HK-2 (cell line): ENCODE results near the gene MRPL32.
"Not testable (repeated sequence)": the region's sequence is repeated elsewhere in the genome, so short reads cannot be mapped to it uniquely, and the experiment has no call there.

Experiments used
- DNase-seq: peaks from one replicate; pipeline ENCODE4 v3.0.0-alpha.2; 2018; ENCODE audit not compliant: unreplicated experiment

MRPL32 gene

DNA sequence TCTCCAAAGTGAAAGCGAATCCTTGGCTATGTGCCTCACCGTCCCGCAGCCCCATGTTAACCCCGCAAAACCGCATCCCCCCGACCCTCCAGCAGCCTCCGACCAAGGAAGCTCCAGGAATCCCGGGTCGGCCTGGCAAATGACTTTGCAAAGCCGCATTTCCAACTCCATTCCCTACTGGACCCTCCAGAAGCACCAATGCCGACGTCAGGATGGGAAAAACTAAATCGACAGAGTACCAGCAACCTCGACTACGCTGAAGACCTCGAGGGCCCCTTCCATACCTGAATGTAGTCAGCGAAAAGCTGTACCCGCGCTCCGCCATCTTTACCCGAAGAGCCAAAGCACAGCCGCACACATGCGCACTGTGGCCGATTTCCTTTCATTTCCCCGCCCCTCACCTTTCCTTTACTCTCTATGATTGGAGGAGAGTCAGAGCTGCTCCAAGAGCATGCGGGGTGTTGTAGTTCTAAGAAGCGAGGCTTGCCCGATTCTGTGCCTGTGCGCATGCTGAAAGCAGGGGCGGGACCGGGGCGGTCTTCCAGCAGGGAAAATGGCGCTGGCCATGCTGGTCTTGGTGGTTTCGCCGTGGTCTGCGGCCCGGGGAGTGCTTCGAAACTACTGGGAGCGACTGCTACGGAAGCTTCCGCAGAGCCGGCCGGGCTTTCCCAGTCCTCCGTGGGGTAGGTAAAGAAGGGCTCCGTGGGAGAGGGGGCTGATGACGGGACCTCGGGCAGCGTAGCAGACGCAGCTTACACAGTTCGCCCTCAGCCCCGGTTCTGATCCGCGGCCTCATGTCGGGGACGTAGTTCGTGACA, at the start of gene MRPL32, which contains the start of gene PSMA2:
MRPL32 (plus strand) TSS at position 543 of the 818 bp plus-strand sequence; CDS start at position 554, 11 bp downstream.
PSMA2 (minus strand) TSS at position 341 of the 818 bp plus-strand sequence; CDS start at position 325, 16 bp downstream.
- peak; percentile 94 for DNase-seq

DNA sequence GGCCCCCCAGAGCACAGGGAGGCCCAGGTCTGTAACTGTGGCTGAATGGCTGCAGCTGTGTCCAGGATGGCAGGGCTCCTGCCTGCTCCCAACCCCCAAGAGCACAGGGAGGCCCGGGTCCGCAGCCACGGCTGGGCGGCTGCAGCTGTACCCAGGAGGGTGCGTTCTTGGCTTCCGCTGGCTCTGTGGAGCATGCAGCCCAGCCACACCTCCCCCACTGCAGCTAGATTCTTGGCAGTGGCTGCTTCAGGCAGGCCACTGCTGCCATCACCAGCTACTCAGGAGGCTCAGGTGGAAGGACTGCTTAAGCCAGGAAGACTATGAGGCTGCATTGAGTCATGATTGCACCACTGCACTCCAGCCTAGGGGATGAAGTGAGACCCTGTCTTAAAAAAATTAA, 48.2 kb upstream of the MRPL32 start:
- peak; percentile 65 for DNase-seq

DNA sequence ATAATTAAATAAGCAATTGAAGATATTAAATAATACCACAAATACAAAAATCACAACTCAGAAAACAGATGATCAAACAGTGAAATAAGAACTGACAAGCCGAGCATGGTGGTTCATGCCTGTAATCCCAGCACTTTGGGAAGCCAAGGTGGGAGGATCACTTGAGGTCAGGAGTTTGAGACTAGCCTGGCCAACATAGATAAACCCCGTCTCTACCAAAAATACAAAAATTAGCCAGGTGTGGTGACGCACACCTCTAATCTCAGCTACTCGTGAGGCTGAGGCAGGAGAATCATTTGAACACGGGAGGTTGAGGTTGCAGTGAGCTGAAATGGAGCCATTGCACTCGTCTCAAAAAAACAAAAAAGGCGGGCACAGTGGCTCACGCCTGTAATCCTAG, 47.0 kb upstream of the MRPL32 start:
- DNase-seq: not testable (repeated sequence)

DNA sequence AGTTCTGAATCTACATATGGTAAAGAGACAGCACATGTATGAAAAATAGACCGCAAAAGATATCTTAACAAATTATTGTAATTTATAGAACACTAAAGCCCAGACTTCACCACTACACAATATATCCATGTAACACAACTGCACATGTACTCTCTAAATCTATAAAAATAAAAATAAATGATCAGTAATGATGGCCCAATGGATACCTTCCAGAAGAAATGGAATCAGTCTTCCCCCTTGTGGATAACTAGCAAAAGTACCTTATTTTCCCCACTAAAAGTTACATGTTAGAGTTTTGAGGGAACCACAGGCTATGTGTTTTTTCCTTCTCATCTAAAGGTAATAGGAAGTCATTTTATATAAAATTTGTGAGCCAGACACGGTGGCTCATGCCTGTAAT, 46.0 kb upstream of the MRPL32 start:
- no peak for DNase-seq

DNA sequence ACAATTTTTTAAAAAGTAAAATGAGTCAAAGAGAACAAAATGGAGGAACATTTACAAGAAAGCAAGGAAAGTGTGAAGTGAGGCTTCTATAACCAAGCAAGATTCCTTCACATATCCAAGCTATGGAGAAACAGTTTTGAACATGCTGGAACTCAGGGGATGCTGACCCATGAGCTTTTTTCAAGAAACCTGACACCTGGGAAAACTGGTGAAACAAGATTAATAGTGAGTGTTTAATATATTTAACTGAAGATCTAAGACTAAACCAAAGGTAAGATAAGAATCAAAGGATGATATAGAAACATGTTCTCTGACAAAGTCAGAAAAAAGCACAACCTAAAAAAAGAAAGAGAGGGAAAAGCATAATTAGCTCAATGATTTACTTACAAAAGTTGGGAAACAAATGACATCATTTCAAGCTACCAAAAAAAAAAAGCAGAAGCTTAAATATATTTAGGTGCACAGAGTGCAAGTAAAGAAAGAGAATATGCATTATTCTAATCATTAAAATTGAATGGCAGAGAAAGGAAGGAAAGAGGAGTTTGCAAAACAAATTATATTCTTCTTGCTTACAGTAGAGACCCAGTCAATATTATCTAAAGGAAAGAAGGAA, 45.2 kb upstream of the MRPL32 start:
- DNase-seq: no peak

DNA sequence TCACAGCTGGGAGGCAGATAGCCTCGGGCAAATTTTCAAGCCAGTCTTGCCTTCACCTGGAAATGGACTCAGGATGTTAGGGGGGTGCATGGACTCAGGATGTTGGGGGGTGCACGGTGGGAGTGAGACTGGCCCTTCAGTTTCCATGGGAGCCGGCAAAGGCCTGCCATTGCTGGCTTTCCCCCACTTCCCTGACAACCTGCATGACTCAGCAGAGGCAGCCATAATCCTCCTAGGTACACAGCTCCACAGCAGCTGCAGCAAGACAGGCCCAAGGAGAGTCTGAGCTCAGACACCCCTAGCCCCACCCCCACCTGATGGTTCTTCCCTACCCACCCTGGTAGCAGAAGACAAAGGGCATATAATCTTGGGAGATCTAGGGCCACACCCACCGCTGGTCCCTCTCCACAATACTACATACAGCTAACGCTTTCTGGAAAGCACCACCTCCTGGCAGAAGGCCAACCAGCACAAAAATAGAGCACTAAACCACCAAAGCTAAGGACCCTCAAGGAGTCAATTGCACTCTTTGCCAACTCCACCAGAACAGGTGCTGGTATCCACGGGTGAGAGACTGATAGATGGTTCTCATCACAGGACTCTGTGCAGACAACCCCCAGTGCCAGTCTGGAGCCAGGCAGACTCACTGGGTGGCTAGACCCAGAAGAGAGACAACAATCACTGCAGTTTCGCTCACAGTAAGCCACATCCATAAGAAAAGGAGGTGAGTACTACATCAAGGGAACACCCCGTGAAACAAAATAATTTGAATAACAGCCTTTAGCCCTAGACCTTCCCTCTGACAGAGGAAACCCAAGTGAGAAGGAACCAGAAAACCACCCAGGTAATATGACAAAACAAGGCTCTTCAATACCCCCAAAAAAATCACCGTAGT, 38.6 kb upstream of the MRPL32 start:
- no peak for DNase-seq

DNA sequence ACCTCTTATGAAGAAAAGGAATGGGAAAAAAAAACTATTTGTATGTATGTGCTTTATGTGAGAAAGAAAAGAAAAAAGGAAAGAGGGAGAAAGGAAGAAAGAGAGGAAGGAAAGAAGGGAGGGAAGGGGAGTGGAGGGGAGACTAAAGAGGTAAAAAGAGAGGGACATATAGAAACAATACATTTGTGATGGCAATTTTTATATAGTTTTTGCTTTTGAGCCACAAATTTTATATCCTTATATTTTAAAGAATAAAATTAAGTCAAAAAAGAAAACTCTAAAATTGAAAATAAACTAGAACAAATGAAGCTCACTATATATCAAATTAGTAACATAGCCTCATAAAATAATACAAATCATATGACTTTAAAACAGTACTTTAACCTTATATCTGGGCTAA, 31.3 kb upstream of the MRPL32 start:
- no peak for DNase-seq

DNA sequence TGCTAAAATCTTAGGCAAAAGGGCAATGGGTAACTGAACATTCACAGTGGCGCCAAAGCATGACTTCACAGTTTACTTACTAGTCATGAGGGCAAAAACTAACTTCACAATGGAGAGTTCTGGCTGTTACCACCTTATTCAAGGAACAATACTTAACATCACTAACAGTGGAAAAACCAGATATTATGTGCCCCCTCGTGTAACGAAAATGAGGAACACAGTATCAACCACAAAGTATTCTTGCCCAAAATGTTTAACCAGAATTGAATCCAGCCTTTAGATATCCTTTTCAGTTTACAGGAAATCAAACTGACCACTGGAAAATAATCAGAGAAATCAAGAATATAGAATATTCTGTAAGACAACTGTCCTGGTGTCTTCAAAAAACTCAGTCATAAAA, 29.8 kb upstream of the MRPL32 start:
- no peak for DNase-seq

DNA sequence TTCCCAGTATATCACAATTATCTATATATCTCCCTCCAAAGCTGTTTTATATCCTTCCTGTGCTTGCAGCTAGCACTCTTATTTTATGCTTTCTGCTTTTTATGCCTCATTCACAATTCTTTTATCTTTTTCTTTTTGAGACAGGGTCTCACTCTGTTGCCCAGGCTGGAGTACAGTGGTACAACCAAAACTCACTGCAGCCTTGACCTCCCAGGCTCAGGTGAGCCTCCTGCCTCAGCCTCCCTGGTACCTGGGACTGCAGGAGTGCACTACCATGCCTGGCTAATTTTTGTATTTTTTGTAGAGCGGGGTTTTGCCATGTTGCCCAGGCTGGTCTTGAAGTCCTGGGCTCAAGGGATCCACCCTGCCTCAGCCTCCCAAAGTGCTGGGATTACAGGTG, 26.0 kb upstream of the MRPL32 start:
- DNase-seq: no peak

DNA sequence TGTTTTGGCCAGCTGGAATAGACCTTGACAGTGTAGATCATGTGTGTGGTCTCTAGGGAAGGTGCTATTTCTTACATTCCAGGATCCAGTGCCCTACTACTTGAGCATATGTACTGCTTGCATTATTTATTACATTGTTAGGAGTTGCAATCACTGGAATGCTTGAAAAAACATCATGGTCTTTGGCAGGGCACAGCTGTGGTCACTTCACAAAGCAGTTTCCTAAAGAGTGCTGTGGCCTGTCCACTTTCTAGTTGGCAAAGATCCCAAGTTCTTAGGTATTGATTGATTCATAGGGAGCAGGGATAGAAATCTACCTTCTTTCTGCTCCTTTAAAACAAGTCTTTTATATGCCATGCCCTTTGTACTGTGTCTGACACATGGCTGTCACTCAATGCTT, 24.9 kb upstream of the MRPL32 start:
- DNase-seq: no peak

DNA sequence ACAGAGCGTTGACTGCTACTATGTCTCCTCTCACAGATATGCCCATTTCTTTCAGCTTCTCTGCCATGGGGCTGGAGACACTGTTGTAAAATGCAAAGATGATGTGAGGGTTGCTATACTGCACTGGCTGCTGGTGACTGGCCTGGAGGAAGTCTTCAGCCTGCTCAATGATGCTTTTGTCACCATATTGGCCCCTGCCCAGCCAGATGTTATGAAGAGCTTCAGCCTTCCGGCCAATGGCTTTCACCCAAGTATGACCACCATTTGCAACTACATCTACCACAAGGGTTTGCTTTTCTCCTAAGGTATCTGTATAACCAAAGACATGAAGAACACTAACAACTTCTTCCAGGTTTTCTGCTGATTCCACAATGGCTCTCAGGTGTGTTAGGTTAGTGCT, 21.9 kb upstream of the MRPL32 start:
- DNase-seq: no peak

DNA sequence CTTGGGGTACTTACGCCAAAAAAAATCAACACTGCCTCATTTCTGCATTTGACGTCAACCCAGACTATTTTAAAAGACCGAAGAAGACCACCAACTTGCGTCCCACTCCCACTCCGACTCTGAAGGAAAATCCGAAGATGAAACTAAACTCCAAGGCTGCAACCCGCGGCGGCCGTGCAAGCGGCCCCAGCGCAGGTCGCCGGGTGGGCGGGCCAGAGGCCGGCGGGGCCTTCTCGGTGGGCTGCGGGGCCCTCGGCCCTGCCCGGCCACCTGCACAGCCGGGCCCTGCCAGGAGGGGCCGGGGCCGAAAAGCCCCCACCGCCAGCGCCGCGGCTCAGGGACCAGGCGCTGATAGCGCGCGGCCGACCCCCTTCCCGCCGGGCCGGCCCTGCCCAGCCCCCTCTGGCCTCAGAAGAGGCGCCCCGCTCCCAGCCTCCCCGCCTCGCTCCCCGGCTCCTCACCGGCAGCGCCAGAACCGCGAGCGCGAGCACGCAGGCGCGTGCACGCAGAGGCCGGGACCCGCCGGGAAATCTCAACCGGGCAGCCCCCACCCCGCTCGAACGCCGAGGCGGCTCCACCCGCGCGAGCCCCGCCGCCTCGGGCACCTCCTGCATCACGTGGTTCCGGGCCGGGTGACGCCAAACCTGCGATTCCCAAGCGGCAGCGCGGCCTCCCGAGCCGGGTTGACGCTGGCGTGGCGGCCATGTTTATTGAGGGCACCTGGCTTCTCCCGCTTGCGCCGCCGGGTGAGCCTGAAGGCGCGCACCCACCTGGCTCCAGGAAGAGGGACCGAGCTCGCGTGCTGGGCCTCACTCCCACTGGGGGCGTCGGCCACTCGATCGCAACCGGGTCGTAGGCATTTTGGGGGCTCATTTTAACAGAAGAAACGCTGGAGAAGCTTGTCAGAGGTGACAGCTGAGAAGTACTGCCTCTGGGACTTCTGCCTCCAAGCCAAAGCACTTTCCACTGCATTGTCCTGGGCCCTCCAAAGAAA, 20.4 kb upstream of the MRPL32 start, which contains the start of gene C7orf25:
C7orf25 (minus strand) TSS at position 617 of the 994 bp plus-strand sequence. CDS start 1,170 bp downstream, outside the sequence.
- DNase-seq: peak; percentile 96

DNA sequence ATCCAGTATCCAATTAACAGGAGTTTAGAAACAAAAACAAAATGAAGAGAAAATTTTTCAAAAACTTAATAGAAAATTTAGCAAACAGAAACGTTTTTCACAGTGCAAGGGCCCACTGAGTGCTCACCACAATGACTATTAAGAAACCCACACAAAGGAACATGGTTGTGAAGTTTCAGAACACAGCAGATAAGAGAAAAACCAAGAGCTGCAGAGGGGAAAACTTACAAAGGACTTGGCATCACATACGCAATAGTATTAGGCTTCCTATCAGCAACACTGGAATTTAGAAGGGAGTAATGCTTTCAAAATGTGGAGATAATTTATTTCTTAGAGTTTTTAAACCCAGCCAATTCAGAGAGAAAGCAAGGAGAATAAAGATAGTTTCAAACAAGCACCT, 18.6 kb upstream of the MRPL32 start:
- no peak for DNase-seq

DNA sequence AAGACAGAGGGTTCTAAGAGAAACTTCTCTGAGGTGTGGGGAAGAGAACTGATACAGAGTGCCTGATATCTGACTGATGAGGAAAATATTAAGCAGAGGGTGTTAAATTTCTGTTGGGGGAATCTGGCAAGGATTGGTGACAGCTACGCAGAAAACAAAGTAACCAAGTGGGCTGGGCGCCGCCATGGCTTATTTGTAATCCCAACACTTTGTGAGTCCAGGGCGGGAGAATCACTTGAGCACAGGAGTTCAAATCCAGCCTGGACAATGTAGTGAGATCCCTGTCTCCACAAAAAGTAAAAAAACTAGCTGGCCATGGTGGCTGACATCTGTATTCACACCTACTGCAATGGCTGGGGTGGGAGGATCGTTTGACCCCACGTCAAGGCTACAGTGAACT, 18.2 kb upstream of the MRPL32 start:
- DNase-seq: no peak

DNA sequence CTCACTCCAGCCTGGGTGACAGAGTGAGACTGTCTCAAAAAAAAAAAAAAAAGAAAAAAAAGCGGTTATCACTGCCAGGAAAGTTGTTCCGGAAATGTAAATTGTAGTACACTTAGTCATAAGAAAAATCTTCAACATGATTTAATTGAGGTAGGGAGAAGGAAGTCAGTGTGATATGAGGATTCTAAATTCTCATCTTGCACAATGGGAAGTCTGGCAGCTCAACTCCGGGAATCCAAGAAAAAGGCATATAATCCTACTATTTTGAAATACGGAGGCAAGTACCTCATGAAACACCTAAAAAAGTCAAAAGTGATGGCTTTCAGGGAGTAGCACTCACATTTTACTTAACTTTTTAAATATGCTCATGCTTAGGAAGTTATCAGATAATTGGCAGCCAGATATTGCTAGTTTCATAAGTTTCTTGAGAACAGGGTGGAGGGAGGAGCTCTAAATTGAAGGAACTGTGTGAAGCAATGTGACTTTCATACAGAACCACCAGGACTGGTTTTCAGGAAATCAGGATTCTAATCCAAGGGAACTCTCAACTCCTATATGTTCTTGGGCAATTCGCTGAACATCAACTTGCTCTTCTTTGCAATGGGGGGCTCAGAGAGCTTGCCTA, 17.6 kb upstream of the MRPL32 start:
- DNase-seq: no peak

DNA sequence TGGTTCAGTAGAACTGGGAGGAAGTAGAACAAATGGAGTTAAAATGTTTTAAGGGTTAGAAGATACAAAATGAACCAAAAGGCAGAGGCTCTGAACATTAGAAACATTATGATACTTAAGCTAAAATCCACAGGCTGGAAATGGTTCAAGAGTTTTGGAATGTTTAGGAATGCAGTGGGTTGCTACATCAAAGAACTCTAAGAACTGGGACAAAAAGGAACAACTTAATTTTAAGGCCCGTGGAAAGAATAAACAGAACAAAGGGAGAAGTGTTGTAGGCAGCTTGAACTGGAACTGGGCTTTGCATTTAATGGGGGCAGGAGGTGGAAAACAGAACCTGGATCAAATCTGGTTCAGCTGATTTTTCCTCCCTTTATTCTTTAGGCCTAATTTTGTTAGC, 16.8 kb upstream of the MRPL32 start:
- DNase-seq: no peak

DNA sequence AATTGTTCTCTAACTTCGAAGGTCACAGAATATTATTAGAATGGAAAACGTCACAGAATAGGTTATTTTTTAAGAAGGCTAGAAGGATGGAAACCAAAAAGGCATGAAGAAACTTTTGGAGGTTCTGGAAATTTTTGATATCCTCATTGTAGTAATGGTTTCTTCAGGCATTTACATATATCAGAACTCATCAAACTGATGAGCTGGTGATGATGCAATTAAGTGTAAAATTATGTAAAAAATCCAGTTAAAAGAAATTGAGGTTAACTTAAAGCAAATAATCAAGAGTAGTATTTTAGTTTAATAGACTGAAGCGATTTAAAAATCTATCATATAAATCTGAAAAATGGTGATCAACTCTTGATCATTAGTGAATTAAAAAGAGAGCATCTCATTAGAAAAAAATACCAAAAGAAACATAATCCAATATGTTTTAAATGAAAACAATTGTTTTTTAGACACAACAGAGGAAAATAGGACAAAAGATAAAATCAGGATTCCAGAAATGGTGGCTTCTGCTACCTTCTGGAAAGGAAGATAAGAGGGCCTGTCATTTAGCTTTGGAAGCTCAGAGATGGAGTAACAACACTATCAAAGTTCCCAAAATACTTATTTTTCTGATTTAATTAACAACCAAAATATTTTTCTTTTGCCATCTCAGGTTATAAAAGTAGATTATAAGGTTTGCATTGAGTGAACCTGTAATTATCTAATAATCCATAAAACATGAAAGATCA, 10.0 kb upstream of the MRPL32 start:
- no peak for DNase-seq

DNA sequence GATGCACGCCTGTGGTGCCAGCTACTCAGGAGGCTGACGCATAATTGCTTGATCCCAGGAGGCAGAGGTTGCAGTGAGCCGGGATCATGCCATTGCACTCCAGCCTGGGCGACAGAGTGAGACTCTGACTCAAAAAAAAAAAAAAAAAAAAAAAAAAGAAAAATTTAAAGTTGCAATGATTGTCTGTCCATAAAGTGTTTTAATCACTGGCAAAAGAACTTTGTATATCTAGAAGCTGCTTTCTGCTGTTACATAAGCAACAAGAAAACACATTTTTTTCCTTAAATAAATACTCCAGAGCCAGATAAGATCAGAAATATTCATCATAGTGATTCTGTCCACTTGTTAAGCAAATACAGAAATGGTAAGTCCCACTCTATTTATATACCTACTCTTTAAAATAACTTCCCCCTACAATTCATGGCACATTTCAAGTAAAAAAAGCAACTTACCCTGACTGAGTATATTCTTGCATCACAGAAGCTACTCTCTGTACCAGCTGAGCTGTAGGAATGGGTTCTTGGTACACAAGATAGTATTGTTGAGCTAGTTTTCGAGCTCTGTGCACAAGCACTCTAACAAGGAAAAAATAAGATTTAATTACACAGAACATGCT, 7.8 kb upstream of the MRPL32 start:
- DNase-seq: no peak

DNA sequence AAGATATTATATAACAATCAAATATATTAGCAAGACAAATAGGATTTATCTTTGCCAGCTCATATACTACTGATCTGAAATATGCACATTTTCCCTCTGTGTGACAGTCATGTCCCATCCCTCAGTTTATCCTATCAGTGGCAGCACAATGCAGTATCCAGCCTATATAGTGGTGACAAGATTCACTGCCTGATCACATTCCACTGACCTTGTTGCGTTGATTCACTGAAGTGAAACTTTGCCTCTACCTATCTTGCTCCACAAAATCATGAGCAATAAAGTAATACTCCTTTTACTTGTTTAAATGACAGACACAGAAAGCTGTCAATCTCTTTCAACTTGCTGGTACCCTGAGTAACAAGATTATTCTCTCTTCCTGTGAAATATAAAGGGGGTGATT, 6.5 kb upstream of the MRPL32 start:
- DNase-seq: no peak
